Loucy (cell line): ENCODE measurements around the gene CCDC47.

Source experiments
- CTCF ChIP-seq: fragments of 200-600 bp; sonication (generic); conservative IDR thresholded peaks from 2 replicates; pipeline ENCODE4 v1.5.1; 2014; ENCODE audit warnings: mild to moderate bottlenecking, antibody characterized with exemption, low read length
- EZH2phosphoT487 ChIP-seq: fragments of 200-600 bp; IDR thresholded peaks from 2 replicates; pipeline ENCODE4 v1.6.1; 2018; ENCODE audit warnings: antibody characterized with exemption, mild to moderate bottlenecking, moderate library complexity, borderline replicate concordance

GRCh38 chr17:63699638-63700527 lies 73.5 kb downstream of the CCDC47 start, which contains the start of gene LIMD2:
- no peak for TF ChIP-seq CTCF
- no peak for TF ChIP-seq EZH2phosphoT487
